Epithelial cell of proximal tubule (primary cell): ENCODE measurements around the gene HLF. TPM values are rescaled to one million over a fixed set of nuclear protein-coding genes. Genes with fewer than 3 reads are reported as not detected.

ENCODE experiments used
- DNase-seq: peaks from one replicate; pipeline ENCODE4 v3.0.0-alpha.2; 2011; ENCODE audit warnings: low read depth
- H3K4me3 ChIP-seq: 2 replicates; pipeline ENCODE4 v1.5.1; 2011; ENCODE audit warnings: low read depth, mild to moderate bottlenecking, low read length
- CTCF ChIP-seq: conservative IDR thresholded peaks from 2 replicates; pipeline ENCODE4 v1.5.1; 2012; ENCODE audit warnings: low read depth, mild to moderate bottlenecking, low read length
- total RNA-seq: library from RNA; depleted of rRNA; stranded (reverse); fragments of >200 nt; gene quantifications from 2 replicates; pipeline ENCODE4 v1.2.3, GENCODE V29; 2015

Gene HLF
- total RNA-seq, 1 donor from 2014 or later: 0.75 TPM

- no peak for DNase-seq
- TF ChIP-seq CTCF: no peak
- no peak overlapping the region for H3K4me3 ChIP-seq
These were observed 53.3 kb downstream of the HLF start for GRCh38 chr17:55318081-55318480.

GRCh38 chr17:55318715-55319487 lies 54.1 kb downstream of the HLF start:
- H3K4me3 ChIP-seq: no peak overlapping the region
- no peak for TF ChIP-seq CTCF
- DNase-seq: no peak

- DNase-seq: no peak
- no peak overlapping the region for H3K4me3 ChIP-seq
- no peak for TF ChIP-seq CTCF
These were observed 55.3 kb downstream of the HLF start for GRCh38 chr17:55319933-55320593.

GRCh38 chr17:55320594-55321426 lies 56.0 kb downstream of the HLF start:
- DNase-seq: no peak
- no peak overlapping the region for H3K4me3 ChIP-seq

GRCh38 chr17:55321427-55322060 lies 56.8 kb downstream of the HLF start:
- H3K4me3 ChIP-seq: no peak overlapping the region
- no peak for DNase-seq
- TF ChIP-seq CTCF: no peak

More at GRCh38 chr17:55320594-55321426, 56.0 kb downstream of the HLF start:
- no peak for TF ChIP-seq CTCF

GRCh38 chr17:55322453-55322985 lies 57.8 kb downstream of the HLF start:
- no peak for TF ChIP-seq CTCF
- H3K4me3 ChIP-seq: no peak overlapping the region
- DNase-seq: no peak
